Activated T-helper 1 cell treated with anti-CD3 and anti-CD28 coated beads, Interleukin-2, amount 50 U/mL, for 16 hours (primary cell): ENCODE results near the gene NSUN3.
"Not testable (repeated sequence)": the region's sequence is repeated elsewhere in the genome, so short reads cannot be mapped to it uniquely, and the experiment has no call there.

ENCODE experiments used
- DNase-seq, 2 donors: peaks; one replicate each; pipeline ENCODE4 v3.0.0-alpha.2; 2020; ENCODE audit warnings: low read depth in 1 of 2, low spot score in 1 of 2

NSUN3 gene

GRCh38 chr3:94062513-94063404 is at the start of gene NSUN3, which contains the start of gene DHFR2:
TSS of gene NSUN3 (plus strand) at chr3:94063061. CDS start at chr3:94063127, 66 bp downstream.
TSS of gene DHFR2 (minus strand) at chr3:94062916. CDS start at chr3:94061511, 1,405 bp downstream.
- DNase-seq: peak; percentile 55 to 69

GRCh38 chr3:94015025-94015424 is 47.8 kb upstream of the NSUN3 start:
- no peak for DNase-seq

- no peak for DNase-seq
These were observed 43.2 kb upstream of the NSUN3 start for GRCh38 chr3:94019659-94020058.

GRCh38 chr3:94020293-94020692 is 42.6 kb upstream of the NSUN3 start:
- no peak for DNase-seq

- DNase-seq: no peak
These were observed 38.5 kb upstream of the NSUN3 start for GRCh38 chr3:94024385-94024784.

- no peak for DNase-seq
These were observed 36.2 kb upstream of the NSUN3 start for GRCh38 chr3:94026623-94027022.

GRCh38 chr3:94028093-94028837 is 34.6 kb upstream of the NSUN3 start, which contains the start of gene STX19:
TSS of gene STX19 (minus strand) at chr3:94028597. CDS start at chr3:94015269, 13,328 bp downstream.
- no peak for DNase-seq

- no peak for DNase-seq
These were observed 25.9 kb upstream of the NSUN3 start for GRCh38 chr3:94036909-94037507.

GRCh38 chr3:94043285-94043684 is 19.6 kb upstream of the NSUN3 start:
- no peak for DNase-seq

- not testable (repeated sequence) for DNase-seq
These were observed 18.5 kb upstream of the NSUN3 start for GRCh38 chr3:94044100-94044936.

GRCh38 chr3:94046533-94046932 is 16.3 kb upstream of the NSUN3 start:
- no peak for DNase-seq

GRCh38 chr3:94049267-94049666 is 13.6 kb upstream of the NSUN3 start:
- no peak for DNase-seq

- DNase-seq: no peak
These were observed 12.3 kb upstream of the NSUN3 start for GRCh38 chr3:94050546-94050945.

- no peak for DNase-seq
These were observed 1.6 kb upstream of the NSUN3 start for GRCh38 chr3:94061297-94061696.

- DNase-seq: no peak
These were observed 747 bp downstream of the NSUN3 start for GRCh38 chr3:94063496-94064119.

GRCh38 chr3:94064243-94064860 is 1.5 kb downstream of the NSUN3 start:
- no peak for DNase-seq

- no peak for DNase-seq
These were observed 2.3 kb downstream of the NSUN3 start for GRCh38 chr3:94065122-94065521.

GRCh38 chr3:94065819-94066480 is 3.1 kb downstream of the NSUN3 start:
- DNase-seq: no peak
